OCI-M1 (cell line): ENCODE results near the gene NLRP11.
A peak's percentile ranks its signal among the peaks of the same experiment; 100 is the strongest.
"Not testable (repeated sequence)": the region's sequence is repeated elsewhere in the genome, so short reads cannot be mapped to it uniquely, and the experiment has no call there.

Source experiments
- DNase-seq: peaks from one replicate; lab custom pipeline; 2025; lab: John Stamatoyannopoulos, UW

Gene NLRP11

GRCh38 chr19:55778331-55778730 is 53.5 kb downstream of the NLRP11 start:
- DNase-seq: no peak

GRCh38 chr19:55777528-55777927 is 54.3 kb downstream of the NLRP11 start:
- DNase-seq: peak; percentile 26

DNA sequence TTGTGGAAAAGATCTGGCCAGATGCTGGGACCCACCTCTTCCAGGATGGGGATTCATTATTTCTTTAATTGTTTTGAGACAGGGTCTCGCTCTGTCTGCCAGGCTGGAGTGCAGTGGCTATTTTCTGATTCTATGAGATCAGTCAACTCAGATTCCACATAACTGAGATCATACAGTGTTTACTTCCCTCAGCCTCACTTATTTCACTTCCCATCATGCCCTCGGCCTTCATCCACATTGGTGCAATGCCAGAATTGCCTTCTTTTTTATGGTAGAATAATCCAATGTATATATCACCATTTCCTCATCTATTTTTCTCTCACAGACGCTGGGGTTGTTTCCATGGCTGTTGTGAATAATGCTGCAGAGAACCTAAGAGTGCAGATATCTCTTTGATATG is 62.2 kb downstream of the NLRP11 start:
- not testable (repeated sequence) for DNase-seq

- not testable (repeated sequence) for DNase-seq
Measured at GRCh38 chr19:55768818-55769217, 63.0 kb downstream of the NLRP11 start, which contains the start of gene RFPL4AL1. RFPL4AL1 (plus strand) TSS chr19:55769118; CDS start chr19:55771805, 2,687 bp downstream.

GRCh38 chr19:55766466-55766865 is 65.3 kb downstream of the NLRP11 start:
- peak; percentile 46 for DNase-seq

DNA sequence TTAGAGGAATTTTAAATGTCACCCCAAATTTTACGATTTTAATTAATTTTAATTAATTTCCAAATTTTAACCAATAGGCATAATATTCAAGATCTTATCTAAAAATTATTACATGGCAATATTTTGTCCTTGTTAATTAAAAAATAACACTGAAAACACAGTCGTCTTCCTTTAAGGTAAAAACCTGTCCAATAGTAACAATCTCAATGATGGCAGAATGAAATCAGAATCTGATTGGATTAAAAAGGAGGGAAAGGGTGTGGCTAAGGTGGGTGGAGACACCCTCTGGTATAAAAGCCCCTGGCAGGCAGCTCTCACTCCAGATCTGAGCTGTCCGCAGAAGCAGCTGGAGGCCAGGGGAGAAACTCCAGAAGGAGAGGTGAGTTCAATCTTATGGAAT is 73.0 kb downstream of the NLRP11 start, which contains the start of gene RFPL4A:
Gene RFPL4A (plus strand): TSS at position 301 of the 400 bp plus-strand sequence. CDS start 2,704 bp downstream, outside the sequence.
- not testable (repeated sequence) for DNase-seq

DNA sequence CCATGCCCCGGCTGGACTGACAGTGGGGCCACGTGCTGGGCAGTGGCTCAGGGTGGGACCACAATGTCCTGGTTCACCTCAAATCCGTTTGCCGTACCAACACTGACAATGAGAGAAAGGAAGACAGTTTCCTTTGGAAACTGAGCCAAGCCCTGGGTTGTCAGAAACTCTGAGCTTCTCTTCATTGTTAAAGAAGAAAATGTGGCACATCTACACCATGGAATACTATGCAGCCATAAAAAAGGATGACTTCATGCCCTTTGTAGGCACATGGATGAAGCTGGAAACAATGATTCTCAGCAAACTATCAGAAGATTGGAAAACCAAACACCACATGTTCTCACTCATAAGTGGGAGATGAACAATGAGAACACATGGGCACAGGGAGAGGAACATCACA is 75.0 kb downstream of the NLRP11 start:
- not testable (repeated sequence) for DNase-seq

DNA sequence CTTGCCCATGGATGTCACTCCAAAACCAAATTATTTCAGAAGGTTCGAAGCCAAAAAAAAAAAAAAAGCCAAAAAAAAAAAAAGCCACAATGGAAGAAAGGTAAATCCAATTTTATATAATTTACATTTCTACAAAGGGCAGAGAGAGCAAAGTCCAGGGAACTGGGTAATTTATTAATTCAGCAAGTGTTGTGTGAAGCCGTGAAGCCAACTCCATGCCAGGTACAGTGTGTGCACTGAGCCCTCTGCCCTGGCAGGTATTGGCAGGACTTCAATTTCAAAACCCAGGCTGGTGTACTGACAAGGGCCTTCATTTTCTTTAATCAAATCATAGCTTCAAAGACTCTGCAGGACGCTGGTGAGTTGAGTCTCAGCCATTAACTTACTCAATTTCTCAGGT is 78.4 kb downstream of the NLRP11 start:
- no peak for DNase-seq

DNA sequence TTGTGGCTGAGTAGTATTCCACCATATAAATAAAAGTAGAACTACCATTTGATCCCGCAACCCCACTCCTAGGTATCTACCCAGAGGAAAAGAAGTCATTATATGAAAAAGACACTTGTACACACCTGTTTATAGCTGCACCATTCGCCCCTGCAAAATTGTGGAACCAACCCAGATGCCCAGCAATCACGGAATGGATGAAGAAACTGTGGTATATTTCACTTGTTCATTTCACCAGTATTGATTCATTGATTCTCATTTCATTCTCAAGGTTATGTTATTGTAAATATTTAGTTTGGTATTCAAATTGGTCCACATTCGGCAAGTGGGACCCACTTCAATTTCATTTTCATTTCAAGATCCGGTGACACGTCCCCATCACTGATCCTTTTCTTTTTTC is 81.1 kb downstream of the NLRP11 start:
- no peak for DNase-seq

GRCh38 chr19:55738302-55738701 is 93.5 kb downstream of the NLRP11 start, which contains the start of gene NLRP9:
NLRP9 (minus strand) TSS chr19:55738402; CDS start chr19:55738374, 28 bp downstream.
- DNase-seq: no peak
